ENCODE measurements around the gene KRTAP9-7.

The KRTAP9-7 gene

GRCh38 chr17:41322903-41323895 is 47.7 kb downstream of the KRTAP9-7 start:
- Histone ChIP-seq H3K27ac (ENCODE audit: low read depth, low read length, poor library complexity, severe bottlenecking) (no peak overlapping the region), H3K79me2 (ENCODE audit: insufficient read depth, low read length) (no peaks in the 10 kb centered on the region), H3F3A (ENCODE audit: insufficient read depth, low read length) (no peaks in the 10 kb centered on the region), H3K9me2 (ENCODE audit: low read depth, low read length) (no peaks in the 10 kb centered on the region), H3K27me3 (ENCODE audit: insufficient read depth, low read length) (0 out of 2 replicates have a peak, but pooled peaks cover 3% of the 10 kb centered on the region), H2AFZ (ENCODE audit: low read length) (no peak overlapping the region), H3K9me3 (ENCODE audit: low read length) (peaks cover 4% of the 10 kb centered on the region; the same call in 1 of the 2 replicates), H3K36me3 (ENCODE audit: insufficient read depth, low read length) (no peaks in the 10 kb centered on the region), H4K20me1 (ENCODE audit: insufficient read depth, low read length) (no peaks in the 10 kb centered on the region), H3K4me3 (ENCODE audit: low read depth, low read length, poor library complexity, severe bottlenecking) (no peak overlapping the region), H3K9ac (ENCODE audit: low read length) (no peak overlapping the region), H3K4me1 (ENCODE audit: insufficient read depth, low read length, severe bottlenecking) (no peaks in the 10 kb centered on the region), H3K4me2 (ENCODE audit: low read length) (no peak overlapping the region)
- no peak for TF ChIP-seq EZH2 (IDR thresholded peaks at IDR 0.05; ENCODE audit: borderline replicate concordance, low read length)

GRCh38 chr17:41324180-41325075 is 48.9 kb downstream of the KRTAP9-7 start:
- no peaks in the 10 kb centered on the region for H3K9me2 ChIP-seq (ENCODE audit: low read depth, low read length)
- peaks cover 3% of the 10 kb centered on the region; the same call in 1 of the 2 replicates for H3K9me3 ChIP-seq (ENCODE audit: low read length)
- H3K4me1 ChIP-seq (ENCODE audit: insufficient read depth, low read length, severe bottlenecking): no peaks in the 10 kb centered on the region
- no peaks in the 10 kb centered on the region for H3K36me3 ChIP-seq (ENCODE audit: insufficient read depth, low read length)
- no peak overlapping the region for H3K27ac ChIP-seq (ENCODE audit: low read depth, low read length, poor library complexity, severe bottlenecking)
- no peaks in the 10 kb centered on the region for H4K20me1 ChIP-seq (ENCODE audit: insufficient read depth, low read length)
- H2AFZ ChIP-seq (ENCODE audit: low read length): no peak overlapping the region
- H3K9ac ChIP-seq (ENCODE audit: low read length): no peak overlapping the region
- 0 out of 2 replicates have a peak, but pooled peaks cover 1% of the 10 kb centered on the region for H3K27me3 ChIP-seq (ENCODE audit: insufficient read depth, low read length)
- no peak overlapping the region for H3K4me2 ChIP-seq (ENCODE audit: low read length)
- no peaks in the 10 kb centered on the region for H3K79me2 ChIP-seq (ENCODE audit: insufficient read depth, low read length)
- no peaks in the 10 kb centered on the region for H3F3A ChIP-seq (ENCODE audit: insufficient read depth, low read length)
- TF ChIP-seq EZH2 (IDR thresholded peaks at IDR 0.05; ENCODE audit: borderline replicate concordance, low read length) (no peak), CTCF (IDR thresholded peaks at IDR 0.05; ENCODE audit: low read length) (no peak)
- no peak overlapping the region for H3K4me3 ChIP-seq (ENCODE audit: low read depth, low read length, poor library complexity, severe bottlenecking)

GRCh38 chr17:41325126-41325525 is 49.6 kb downstream of the KRTAP9-7 start:
- no peak for TF ChIP-seq EZH2 (IDR thresholded peaks at IDR 0.05; ENCODE audit: borderline replicate concordance, low read length)
- TF ChIP-seq CTCF (IDR thresholded peaks at IDR 0.05; ENCODE audit: low read length): no peak
- Histone ChIP-seq H3K4me2 (ENCODE audit: low read length) (no peak overlapping the region), H4K20me1 (ENCODE audit: insufficient read depth, low read length) (no peaks in the 10 kb centered on the region), H3K9me3 (ENCODE audit: low read length) (no peaks in the 10 kb centered on the region), H2AFZ (ENCODE audit: low read length) (no peak overlapping the region), H3K36me3 (ENCODE audit: insufficient read depth, low read length) (no peaks in the 10 kb centered on the region), H3K27ac (ENCODE audit: low read depth, low read length, poor library complexity, severe bottlenecking) (no peak overlapping the region), H3F3A (ENCODE audit: insufficient read depth, low read length) (no peaks in the 10 kb centered on the region), H3K9me2 (ENCODE audit: low read depth, low read length) (no peaks in the 10 kb centered on the region), H3K9ac (ENCODE audit: low read length) (no peak overlapping the region), H3K27me3 (ENCODE audit: insufficient read depth, low read length) (no peaks in the 10 kb centered on the region), H3K4me3 (ENCODE audit: low read depth, low read length, poor library complexity, severe bottlenecking) (no peak overlapping the region), H3K79me2 (ENCODE audit: insufficient read depth, low read length) (no peaks in the 10 kb centered on the region), H3K4me1 (ENCODE audit: insufficient read depth, low read length, severe bottlenecking) (no peaks in the 10 kb centered on the region)

All from OCI-LY1 (cell line).